HG02642 (cell line): Measurements from ENCODE around the gene ART5.
A peak's percentile ranks its signal among the peaks of the same experiment; 100 is the strongest.
"Not testable (repeated sequence)": the region's sequence is repeated elsewhere in the genome, so short reads cannot be mapped to it uniquely, and the experiment has no call there.

Source experiments
- ATAC-seq: cut with Tn5 transposase; IDR thresholded peaks from one replicate; pipeline ENCODE4 v1.9.1; 2021; ENCODE audit warnings: mild to moderate bottlenecking; ENCODE audit not compliant: unreplicated experiment, poor library complexity

The ART5 gene

GRCh38 chr11:3659595-3660515, 18.1 kb upstream of the ART5 start:
- ATAC-seq = no peak

DNA sequence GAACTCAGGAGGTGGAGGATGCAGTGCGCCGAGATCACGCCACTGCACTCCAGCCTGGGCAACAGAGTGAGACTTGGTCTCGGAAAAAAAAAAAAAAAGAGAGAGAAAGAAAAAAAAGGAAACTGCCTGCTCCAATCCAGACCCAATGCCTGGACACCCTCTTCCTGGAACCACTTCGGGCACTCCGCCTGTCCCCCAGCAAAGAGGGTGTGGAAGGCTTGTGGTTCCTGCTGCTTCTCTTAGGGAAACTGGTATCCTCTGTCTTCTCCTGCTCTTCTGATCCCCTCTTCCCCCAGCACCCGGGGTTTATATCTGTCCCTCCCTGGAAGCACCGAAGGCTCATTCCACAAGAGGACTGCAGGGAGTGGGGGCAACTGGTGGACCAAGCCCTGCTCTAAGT, 16.5 kb upstream of the ART5 start:
- ATAC-seq = no peak

- ATAC-seq = not testable (repeated sequence)
These were observed 15.5 kb upstream of the ART5 start for GRCh38 chr11:3657331-3657730.

DNA sequence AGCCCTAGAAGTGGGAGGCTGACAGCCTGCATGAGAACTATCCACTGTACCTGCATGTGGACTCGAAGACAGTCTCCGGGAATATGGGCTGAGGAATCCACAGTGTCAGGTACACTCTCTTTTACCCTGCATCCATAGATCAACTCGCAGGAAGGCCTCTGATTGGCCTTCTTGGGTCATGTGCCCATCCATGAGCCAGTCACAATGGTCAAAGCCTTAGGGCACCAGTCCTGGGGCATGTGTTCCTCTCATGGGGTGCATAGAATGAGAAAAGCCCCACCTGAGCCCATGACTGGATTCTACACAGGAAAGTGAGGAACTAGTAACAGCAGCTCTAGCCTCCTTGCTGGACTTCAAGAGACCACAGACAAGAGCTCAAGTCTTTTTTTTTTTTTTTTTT, 13.8 kb upstream of the ART5 start:
- ATAC-seq = no peak

DNA sequence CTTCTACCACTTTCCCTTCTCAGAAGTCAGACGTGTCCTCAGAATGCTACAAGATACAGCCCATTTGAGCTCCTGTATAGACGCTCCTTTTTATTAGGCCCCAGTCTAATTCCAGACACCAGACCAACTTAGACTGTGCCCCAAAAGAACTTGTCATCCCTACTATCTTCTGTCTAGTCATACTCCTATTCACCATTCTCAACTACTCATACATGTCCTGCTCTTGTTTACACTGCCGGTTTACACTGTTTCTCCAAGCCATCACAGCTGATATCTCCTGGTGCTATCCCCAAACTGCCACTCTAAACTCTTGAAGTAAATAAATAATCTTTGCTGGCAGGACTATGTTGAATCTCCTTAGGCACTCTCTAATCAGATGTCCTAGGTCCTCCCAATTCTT, 10.7 kb upstream of the ART5 start:
- not testable (repeated sequence) for ATAC-seq

DNA sequence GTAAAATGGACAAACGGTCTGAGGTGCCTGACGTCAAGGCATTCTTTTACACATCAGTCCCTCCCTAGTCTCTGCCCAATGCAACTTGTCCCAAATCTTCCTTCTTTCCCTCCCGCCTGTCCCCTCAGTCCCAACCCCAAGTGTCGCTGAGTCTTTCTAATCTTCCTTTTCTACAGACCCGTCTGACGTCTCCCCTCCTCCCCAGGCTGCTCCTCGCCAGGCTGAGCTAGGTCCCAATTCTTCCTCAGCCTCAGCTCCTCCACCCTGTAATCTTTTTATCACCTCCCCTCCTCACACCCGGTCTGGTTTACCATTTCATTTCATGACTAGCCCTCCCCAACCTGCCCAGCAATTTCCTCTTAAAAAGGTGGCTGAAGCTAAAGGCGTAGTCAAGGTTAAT, 7.6 kb upstream of the ART5 start:
- not testable (repeated sequence) for ATAC-seq

DNA sequence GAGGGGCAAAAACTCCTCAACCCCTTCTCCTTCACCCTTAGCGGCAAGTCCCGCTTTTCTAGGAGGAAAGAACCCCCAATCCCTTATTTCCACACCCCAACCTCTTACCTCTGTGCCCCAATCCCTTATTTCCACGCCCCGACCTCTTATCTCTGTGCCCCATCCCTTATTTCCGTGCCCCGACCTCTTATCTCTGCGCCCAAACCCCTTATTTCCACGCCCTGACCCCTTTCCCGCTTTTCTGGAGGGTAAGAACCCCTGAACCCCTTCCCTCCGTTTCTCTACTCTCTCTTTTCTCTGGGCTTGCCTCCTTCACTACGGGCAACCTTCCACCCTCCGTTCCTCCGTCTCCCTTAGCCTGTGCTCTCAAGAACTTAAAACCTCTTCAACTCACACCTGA, 7.1 kb upstream of the ART5 start:
- not testable (repeated sequence) for ATAC-seq

DNA sequence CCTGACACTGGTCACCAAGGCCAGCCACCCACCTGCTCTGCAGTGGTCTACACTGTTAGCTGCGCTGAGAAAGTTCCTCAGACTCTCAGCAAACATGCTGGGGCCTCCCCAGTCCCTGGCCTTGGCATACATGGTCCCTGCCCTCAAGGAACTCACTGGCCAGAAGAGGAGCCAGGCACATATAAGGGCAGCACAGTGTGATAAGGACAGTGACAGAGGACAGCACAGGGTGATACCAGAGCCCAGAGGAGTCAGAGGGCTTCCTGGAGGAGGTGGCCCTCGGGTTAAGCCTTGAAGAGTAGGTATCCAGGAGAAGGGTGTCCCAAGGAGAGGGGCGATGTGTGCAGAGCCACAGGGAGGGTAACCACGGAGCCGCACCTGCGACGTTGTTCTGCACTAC, 3.8 kb upstream of the ART5 start:
- no peak for ATAC-seq

DNA sequence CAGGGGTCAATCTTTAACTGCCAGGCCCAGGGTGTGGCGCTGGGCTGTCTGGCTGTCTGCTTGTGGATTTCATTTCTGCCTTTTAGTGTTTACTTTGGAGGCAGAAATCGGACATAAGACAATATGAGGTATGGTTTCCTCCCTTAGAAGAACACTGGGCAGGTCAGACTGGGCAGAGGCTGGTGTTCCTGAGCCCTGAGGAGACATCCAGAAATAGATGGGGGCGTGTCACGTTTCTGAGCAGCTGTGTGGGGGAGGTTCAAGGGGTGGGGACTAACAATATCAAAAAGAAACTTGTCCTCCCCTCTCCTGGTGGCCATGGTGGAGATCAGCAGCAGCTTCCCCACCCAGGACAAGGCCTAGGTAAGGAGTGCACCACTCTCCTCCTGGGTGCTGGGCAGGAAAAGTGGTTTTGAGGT, 3.0 kb upstream of the ART5 start, which contains the start of gene ART1:
TSS of gene ART1 (plus strand) at position 312 of the 419 bp plus-strand sequence. CDS start 14,086 bp downstream, outside the sequence.
- no peak for ATAC-seq

- ATAC-seq = not testable (repeated sequence)
These were observed 1.3 kb upstream of the ART5 start for GRCh38 chr11:3643102-3643546.

DNA sequence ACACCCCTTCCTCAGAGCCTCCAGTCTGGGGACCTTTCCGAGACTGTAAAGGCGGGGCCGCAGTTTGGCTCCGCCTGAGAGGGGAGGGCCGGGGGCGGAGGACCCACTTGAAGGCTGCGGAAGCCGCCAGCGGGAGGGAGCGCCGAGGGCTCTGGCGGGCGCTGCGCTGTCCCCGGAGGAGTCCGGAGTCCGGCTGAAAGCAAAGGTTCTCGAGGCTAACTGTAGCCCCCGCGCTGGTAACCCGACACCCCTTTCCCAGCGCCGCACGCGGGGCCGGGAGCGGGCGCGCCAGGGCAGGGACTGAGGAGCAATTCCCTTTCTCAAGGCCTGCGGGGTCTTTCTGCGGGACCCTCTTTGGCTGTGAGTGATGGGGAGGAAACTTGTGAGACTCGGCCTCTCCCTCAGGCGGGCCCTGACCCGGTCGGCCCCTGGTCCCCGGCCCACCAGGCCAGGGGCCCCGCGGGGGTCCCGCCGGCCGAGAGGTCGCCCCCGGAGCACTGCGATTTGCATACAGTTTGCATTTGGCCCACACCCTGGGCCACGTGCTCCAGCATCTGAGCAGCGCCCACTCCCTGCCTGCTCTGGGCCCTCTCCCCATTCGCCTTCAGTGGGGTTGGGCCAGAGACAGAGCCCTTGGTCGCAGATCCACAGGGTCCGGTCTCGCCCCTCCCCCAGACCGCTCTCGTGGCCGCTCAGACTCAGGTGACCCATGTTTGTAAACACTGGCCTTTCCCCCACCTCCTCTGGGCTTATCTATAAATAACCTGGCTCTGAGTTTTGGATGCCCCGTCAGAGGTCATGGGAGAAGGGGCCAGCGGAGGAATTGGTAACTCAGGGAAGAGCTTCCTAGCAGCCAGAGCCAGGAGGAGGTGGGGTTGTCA, 519 bp upstream of the ART5 start:
- peak; percentile 62 for ATAC-seq

DNA sequence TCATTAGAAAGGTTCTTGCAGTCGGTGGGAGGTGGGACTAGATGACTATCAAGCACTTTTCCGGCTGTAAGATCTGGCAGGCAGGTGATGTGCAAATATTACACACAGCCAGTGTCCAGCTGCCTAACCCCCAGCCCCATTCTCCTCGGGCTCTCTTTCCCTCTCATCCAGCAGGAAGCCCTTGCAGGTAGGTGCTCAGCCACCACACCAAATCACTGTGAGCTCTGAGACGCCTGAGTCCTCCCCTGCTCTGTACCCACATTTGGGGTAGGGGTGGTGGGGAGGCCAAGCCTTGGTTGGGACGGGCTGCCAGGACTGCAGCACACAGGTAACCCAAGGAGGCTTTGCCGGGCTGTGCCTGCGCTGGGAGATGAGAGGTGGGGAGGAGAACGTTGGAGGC, 601 bp downstream of the ART5 start:
- ATAC-seq = no peak

DNA sequence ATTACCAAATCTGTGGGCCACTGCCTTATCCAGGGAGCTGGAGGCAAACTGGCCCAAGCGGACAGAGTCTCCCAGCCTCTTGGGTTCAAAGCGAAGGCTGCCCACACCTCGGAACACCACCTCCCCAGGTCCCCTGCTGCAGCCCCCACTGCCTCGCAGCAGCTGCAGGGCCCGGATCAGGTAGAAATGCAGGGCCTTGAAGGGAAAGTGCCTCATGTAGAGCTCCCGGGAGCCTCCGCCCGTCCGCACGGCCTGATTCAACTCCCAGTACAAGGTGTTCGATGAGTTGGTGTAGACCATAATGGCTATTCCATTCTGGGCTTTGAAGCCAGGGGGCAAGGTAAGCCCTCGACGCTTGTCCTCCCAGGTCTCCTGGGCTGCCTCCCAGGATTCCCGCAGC, 2.0 kb downstream of the ART5 start:
- ATAC-seq = no peak

- ATAC-seq = no peak
These were observed 3.3 kb downstream of the ART5 start for GRCh38 chr11:3638513-3638912.

DNA sequence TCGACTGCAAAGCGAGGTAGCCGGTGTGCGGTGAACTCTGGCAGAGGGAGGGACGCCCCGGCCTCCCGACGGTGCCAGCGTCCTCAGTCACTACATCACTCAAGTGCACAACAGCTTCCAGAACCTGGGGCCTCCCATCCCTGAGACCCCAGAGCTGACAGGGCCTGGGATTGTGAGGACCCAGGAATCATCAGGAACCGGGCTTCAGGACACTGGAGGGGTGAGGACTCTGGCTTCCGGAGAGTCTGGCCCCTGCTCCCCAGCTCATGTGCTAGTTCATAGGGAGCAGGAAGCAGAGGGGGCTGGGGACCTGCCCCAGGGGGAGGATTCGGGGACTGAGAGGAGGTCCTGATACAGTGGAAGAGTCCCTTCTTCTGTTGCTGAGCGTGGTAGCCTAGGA, 4.6 kb downstream of the ART5 start:
- ATAC-seq = no peak

GRCh38 chr11:3635641-3636375, 6.0 kb downstream of the ART5 start:
- ATAC-seq = no peak

- ATAC-seq = no peak
These were observed 9.6 kb downstream of the ART5 start for GRCh38 chr11:3632070-3632660.

DNA sequence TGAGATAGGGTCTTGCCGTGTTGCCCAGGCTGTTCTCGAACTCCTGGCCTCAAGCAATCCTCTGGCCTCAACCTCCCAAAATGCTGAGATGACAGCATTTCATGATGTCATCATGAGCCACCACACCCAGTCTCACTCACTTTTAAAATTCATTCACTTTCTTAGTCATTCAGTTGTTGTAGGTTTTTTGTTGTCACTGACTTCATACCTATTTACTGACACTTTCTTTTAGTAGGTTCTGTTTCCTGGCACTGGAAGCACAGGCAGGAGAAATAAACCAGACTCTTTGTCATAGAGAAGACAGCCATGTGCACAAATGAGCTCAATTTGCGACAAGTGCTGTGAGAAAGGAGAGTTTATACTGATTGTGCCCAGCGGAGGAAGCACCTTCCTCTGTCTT, 10.5 kb downstream of the ART5 start:
- ATAC-seq = no peak

DNA sequence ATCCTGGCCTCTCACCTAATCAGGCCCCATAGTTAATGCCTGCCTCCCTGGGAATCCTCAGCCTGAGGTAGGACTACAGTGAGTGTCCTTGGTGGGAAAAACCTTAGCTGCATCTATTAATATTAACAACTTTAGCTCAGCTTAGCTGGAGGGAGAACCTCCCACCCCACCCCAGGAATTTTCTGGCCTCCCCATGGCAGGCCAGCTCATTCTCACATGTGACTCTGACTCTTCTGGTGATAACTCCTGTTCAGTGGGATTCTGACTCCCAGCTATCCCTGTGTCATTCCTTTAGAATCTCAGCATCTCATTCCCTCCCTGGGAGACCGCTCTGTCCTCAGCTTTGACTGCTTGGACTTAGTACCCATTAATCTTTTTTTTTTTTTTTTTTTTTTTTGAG, 14.5 kb downstream of the ART5 start:
- ATAC-seq = no peak
